GM12892 (cell line): Measurements from ENCODE around the gene TRMT1L.

Source experiments
- POLR2AphosphoS5 ChIP-seq: IDR thresholded peaks from 2 replicates; pipeline ENCODE4 v1.6.1; 2011; ENCODE audit warnings: low read depth, low read length, control low read depth
- TAF1 ChIP-seq: IDR thresholded peaks from 2 replicates; pipeline ENCODE4 v1.6.1; 2011; ENCODE audit warnings: low read depth, mild to moderate bottlenecking, control low read depth, low read length, borderline replicate concordance

DNA sequence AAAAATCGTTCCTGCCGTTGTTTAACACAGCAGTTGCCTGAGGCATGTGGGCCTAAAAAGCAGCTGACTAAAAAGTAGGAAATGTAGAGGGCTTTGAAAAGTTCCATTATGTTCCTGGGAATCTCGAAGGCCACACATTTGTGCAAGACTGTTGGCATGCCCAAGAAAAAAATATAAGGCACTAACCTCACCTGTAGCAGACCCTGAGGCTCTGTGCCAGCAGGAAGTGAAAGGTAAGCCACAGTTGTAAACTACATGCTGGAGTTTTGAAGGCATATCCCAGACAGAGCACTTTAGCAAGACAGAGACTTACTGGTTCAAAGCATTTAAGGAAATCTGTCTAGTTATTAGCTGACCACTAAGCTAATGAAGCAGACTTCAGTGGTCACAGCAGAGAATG, 52.7 kb downstream of the TRMT1L start:
- no peak for TF ChIP-seq POLR2AphosphoS5
- no peak for TF ChIP-seq TAF1
